Mammary epithelial cell (primary cell): ENCODE measurements around the gene IL31.

Source experiments
- EZH2 ChIP-seq: IDR thresholded peaks from 2 replicates; pipeline ENCODE4 v1.6.1; 2012; ENCODE audit warnings: low read length, inconsistent platforms, borderline replicate concordance
- TF ChIP-seq, protein P1 (sequence below), 2 donors: IDR thresholded peaks in 1 of 2; conservative IDR thresholded peaks in 1 of 2; 2 replicates each; pipeline ENCODE4 v1.5.1; 2011 to 2012; ENCODE audit warnings: inconsistent platforms in 2 of 2, low read length in 2 of 2, mild to moderate bottlenecking in 2 of 2, control low read depth in 1 of 2, low read depth in 1 of 2; ENCODE audit not compliant: insufficient read depth in 1 of 2; ENCODE audit errors: extremely low read depth in 1 of 2

DNA sequence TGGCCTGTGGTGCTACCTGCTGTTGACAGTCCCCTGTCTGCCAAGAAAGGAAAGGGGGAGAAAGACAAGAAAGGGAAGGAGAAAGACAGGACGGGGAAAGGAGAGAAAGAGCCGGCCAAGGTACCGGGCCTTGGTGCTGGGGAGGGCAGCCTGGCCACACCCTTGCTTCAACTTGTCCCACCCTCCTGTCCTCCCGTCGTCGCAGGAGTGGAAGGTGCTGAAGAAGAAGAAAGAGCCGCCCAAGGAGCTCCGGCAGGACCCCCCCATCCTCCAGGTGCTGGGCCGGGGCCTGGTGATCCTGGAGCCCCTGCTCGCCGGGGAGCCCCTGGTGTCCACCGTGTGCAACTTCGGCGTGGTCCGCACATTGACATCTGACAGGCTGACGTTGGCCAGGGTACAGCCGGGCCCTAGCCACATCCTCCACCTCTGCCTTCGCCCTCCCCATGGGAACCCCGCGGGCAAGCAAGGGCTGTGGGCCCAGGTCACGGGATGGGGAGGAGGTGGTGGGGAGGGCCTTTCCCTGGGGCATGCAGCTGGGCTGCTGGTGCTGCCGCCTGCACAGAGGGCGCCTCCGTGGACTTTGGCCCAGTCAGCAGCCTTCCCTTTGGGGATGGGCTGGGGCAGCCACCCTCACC lies 26.6 kb upstream of the IL31 start:
- TF ChIP-seq, protein P1, sequence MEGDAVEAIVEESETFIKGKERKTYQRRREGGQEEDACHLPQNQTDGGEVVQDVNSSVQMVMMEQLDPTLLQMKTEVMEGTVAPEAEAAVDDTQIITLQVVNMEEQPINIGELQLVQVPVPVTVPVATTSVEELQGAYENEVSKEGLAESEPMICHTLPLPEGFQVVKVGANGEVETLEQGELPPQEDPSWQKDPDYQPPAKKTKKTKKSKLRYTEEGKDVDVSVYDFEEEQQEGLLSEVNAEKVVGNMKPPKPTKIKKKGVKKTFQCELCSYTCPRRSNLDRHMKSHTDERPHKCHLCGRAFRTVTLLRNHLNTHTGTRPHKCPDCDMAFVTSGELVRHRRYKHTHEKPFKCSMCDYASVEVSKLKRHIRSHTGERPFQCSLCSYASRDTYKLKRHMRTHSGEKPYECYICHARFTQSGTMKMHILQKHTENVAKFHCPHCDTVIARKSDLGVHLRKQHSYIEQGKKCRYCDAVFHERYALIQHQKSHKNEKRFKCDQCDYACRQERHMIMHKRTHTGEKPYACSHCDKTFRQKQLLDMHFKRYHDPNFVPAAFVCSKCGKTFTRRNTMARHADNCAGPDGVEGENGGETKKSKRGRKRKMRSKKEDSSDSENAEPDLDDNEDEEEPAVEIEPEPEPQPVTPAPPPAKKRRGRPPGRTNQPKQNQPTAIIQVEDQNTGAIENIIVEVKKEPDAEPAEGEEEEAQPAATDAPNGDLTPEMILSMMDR (conservative IDR thresholded peaks at IDR 0.05 in 1 of 2, IDR thresholded peaks at IDR 0.05 in 1 of 2; ENCODE audit: extremely low read depth in 1 of 2, insufficient read depth in 1 of 2, low read depth in 1 of 2, low read length in 2 of 2): no peak
- no peak for TF ChIP-seq EZH2
